K562 (cell line): ENCODE results near the gene FAM83E. TPM values are rescaled to one million over a fixed set of nuclear protein-coding genes. Genes with fewer than 3 reads are reported as not detected.

Experiments used
- PCBP2 ChIP-seq: fragments of 200-400 bp; formaldehyde crosslinking; IDR thresholded peaks from 2 replicates; pipeline ENCODE4 v1.6.1; 2018; ENCODE audit warnings: low read length, low read depth, mild to moderate bottlenecking, moderate library complexity; ENCODE audit not compliant: poor library complexity, severe bottlenecking
- PHF21A ChIP-seq: fragments of 450-650 bp; IDR thresholded peaks from 2 replicates; pipeline ENCODE4 v1.6.1; 2017; ENCODE audit warnings: low read depth, borderline replicate concordance
- RBM25 ChIP-seq: fragments of 200-400 bp; formaldehyde crosslinking; IDR thresholded peaks from 2 replicates; pipeline ENCODE4 v1.6.1; 2018; ENCODE audit warnings: low read length, low read depth, moderate library complexity; ENCODE audit not compliant: severe bottlenecking
- RHOXF2B ChIP-seq: fragments of 250-450 bp; sonication (Bioruptor Pico); conservative IDR thresholded peaks from 2 replicates; pipeline ENCODE4 v1.5.1; 2021
- SAFB2 ChIP-seq: fragments of 200-400 bp; formaldehyde crosslinking; IDR thresholded peaks from 2 replicates; pipeline ENCODE4 v1.6.1; 2018; ENCODE audit warnings: borderline replicate concordance, low read length, low read depth, moderate library complexity; ENCODE audit not compliant: severe bottlenecking
- TAF9B ChIP-seq: fragments of 450-650 bp; IDR thresholded peaks from 2 replicates; pipeline ENCODE4 v1.6.1; 2018; ENCODE audit warnings: mild to moderate bottlenecking; ENCODE audit not compliant: partially characterized antibody
- THRAP3 ChIP-seq: fragments of 450-650 bp; IDR thresholded peaks from 2 replicates; pipeline ENCODE4 v1.6.1; 2016; ENCODE audit warnings: mild to moderate bottlenecking, inconsistent platforms, borderline replicate concordance
- ZBTB17 ChIP-seq: fragments of 450-650 bp; formaldehyde crosslinking; IDR thresholded peaks from 2 replicates; pipeline ENCODE4 v1.4.0; 2020; ENCODE audit warnings: mild to moderate bottlenecking
- ZC3H11A ChIP-seq: IDR thresholded peaks from 2 replicates; pipeline ENCODE4 v1.6.1; 2012; ENCODE audit warnings: low read depth, low read length, improper control_type of control experiment
- ZFP30 ChIP-seq: fragments of 250-450 bp; sonication (Bioruptor Pico); IDR thresholded peaks from 2 replicates; pipeline ENCODE4 v1.8.0; 2022; ENCODE audit warnings: moderate library complexity, mild to moderate bottlenecking, inconsistent platforms, borderline replicate concordance
- ZKSCAN3 ChIP-seq: fragments of 250-450 bp; sonication (Bioruptor Pico); IDR thresholded peaks from 2 replicates; pipeline ENCODE4 v1.4.0; 2020
- ZKSCAN8 ChIP-seq: fragments of 200-800 bp; sonication (Bioruptor generic); IDR thresholded peaks from 2 replicates; pipeline ENCODE4 v1.6.1; 2016; ENCODE audit warnings: missing genetic modification characterization, missing compliant biosample characterization
- ZNF253 ChIP-seq: fragments of 250-450 bp; sonication (Bioruptor Pico); conservative IDR thresholded peaks from 2 replicates; pipeline ENCODE4 v1.6.1; 2021; ENCODE audit warnings: mild to moderate bottlenecking
- ZNF347 ChIP-seq: fragments of 450-650 bp; formaldehyde crosslinking; IDR thresholded peaks from 2 replicates; pipeline ENCODE4 v1.4.0; 2020; ENCODE audit warnings: low read depth, mild to moderate bottlenecking, moderate library complexity
- polyA plus RNA-seq, 8 experiments: library from polyadenylated mRNA; depleted of rRNA in 4 of 8; stranded (reverse) in 5 of 8; unstranded in 3 of 8; fragments of >200 nt; fragmentation: Nextera tagmentation in 2 of 8; fragmentation: Illumina TruSeq in 1 of 8; extraction: Ambion mirVana in 2 of 8; extraction: Trizol in 1 of 8; gene quantifications; 2 replicates each; pipeline versions ENCODE4 v1.2.1 to v1.2.3, GENCODE V29; 2011 to 2014; ENCODE audit warnings: inconsistent platforms in 1 of 8, missing spikeins in 1 of 8
- total RNA-seq, 7 experiments: library from RNA; depleted of rRNA in 6 of 7; stranded (reverse); fragments of >200 nt in 6 of 7; fragmentation: Illumina TruSeq in 2 of 7; extraction: Trizol in 2 of 7; gene quantifications; 2 replicates each; pipeline versions ENCODE4 v1.2.1 to v1.2.3, GENCODE V29; 2011 to 2021; ENCODE audit warnings: low replicate concordance in 1 of 7
- TF ChIP-seq, protein P1 (sequence below): fragments of 200-600 bp; sonication (generic); IDR thresholded peaks from one replicate; pipeline ENCODE4 v1.6.1; 2012; ENCODE audit warnings: mild to moderate bottlenecking, low read depth, low read length, inconsistent platforms
- TF ChIP-seq, protein P2 (sequence below): sonication (generic); formaldehyde crosslinking; IDR thresholded peaks from 2 replicates; pipeline ENCODE4 v1.8.0; 2022; ENCODE audit warnings: mild to moderate bottlenecking, missing genetic modification reagents

Gene FAM83E
- total and polyA plus RNA-seq, 9 of the 15 experiments (the other 6 are each of a cell fraction or from before 2014, with no cell fraction given), result 0.15 to 0.87 (median 0.29) TPM; not detected in 4

DNA sequence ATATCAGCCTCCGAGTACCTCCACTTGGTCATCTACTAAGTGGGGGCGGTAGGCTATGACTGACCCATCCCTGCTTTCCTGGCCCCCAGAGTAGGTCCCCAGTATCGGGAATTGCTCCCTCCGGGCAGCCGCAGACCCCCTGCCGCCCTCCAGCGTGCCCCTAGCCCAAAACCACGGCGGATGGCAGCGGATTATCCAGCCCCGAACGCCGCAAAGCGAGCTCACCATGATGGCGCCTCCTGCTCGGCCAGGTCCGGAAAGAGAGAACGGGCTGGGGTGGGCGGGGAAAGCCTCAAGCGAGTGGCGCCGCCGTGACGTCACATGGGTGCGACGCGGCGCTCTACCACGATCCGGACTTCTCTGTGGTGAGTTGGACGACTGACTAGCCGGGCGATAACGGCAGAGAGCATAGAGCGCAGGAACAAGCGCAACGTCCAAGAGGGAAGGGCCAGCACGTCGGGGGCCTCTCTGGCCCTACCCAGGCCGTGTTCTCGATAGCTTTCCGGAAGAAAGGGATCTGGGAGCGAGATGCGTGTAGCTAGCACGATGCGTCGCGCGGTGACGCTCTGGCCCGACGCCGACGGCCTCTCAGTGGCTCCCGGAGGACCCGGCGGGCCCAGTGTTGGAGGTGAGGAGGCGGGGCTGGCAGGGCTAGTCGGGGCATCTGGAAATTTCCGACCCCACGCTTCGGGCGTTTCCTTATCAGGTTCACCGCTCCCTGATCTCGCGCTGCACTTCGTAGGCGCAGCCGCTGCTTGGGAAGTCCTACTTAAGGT, 4.2 kb upstream of the FAM83E start, which contains the start of the genes RPL18 and SPHK2 (continued):
- TF ChIP-seq, protein P1, sequence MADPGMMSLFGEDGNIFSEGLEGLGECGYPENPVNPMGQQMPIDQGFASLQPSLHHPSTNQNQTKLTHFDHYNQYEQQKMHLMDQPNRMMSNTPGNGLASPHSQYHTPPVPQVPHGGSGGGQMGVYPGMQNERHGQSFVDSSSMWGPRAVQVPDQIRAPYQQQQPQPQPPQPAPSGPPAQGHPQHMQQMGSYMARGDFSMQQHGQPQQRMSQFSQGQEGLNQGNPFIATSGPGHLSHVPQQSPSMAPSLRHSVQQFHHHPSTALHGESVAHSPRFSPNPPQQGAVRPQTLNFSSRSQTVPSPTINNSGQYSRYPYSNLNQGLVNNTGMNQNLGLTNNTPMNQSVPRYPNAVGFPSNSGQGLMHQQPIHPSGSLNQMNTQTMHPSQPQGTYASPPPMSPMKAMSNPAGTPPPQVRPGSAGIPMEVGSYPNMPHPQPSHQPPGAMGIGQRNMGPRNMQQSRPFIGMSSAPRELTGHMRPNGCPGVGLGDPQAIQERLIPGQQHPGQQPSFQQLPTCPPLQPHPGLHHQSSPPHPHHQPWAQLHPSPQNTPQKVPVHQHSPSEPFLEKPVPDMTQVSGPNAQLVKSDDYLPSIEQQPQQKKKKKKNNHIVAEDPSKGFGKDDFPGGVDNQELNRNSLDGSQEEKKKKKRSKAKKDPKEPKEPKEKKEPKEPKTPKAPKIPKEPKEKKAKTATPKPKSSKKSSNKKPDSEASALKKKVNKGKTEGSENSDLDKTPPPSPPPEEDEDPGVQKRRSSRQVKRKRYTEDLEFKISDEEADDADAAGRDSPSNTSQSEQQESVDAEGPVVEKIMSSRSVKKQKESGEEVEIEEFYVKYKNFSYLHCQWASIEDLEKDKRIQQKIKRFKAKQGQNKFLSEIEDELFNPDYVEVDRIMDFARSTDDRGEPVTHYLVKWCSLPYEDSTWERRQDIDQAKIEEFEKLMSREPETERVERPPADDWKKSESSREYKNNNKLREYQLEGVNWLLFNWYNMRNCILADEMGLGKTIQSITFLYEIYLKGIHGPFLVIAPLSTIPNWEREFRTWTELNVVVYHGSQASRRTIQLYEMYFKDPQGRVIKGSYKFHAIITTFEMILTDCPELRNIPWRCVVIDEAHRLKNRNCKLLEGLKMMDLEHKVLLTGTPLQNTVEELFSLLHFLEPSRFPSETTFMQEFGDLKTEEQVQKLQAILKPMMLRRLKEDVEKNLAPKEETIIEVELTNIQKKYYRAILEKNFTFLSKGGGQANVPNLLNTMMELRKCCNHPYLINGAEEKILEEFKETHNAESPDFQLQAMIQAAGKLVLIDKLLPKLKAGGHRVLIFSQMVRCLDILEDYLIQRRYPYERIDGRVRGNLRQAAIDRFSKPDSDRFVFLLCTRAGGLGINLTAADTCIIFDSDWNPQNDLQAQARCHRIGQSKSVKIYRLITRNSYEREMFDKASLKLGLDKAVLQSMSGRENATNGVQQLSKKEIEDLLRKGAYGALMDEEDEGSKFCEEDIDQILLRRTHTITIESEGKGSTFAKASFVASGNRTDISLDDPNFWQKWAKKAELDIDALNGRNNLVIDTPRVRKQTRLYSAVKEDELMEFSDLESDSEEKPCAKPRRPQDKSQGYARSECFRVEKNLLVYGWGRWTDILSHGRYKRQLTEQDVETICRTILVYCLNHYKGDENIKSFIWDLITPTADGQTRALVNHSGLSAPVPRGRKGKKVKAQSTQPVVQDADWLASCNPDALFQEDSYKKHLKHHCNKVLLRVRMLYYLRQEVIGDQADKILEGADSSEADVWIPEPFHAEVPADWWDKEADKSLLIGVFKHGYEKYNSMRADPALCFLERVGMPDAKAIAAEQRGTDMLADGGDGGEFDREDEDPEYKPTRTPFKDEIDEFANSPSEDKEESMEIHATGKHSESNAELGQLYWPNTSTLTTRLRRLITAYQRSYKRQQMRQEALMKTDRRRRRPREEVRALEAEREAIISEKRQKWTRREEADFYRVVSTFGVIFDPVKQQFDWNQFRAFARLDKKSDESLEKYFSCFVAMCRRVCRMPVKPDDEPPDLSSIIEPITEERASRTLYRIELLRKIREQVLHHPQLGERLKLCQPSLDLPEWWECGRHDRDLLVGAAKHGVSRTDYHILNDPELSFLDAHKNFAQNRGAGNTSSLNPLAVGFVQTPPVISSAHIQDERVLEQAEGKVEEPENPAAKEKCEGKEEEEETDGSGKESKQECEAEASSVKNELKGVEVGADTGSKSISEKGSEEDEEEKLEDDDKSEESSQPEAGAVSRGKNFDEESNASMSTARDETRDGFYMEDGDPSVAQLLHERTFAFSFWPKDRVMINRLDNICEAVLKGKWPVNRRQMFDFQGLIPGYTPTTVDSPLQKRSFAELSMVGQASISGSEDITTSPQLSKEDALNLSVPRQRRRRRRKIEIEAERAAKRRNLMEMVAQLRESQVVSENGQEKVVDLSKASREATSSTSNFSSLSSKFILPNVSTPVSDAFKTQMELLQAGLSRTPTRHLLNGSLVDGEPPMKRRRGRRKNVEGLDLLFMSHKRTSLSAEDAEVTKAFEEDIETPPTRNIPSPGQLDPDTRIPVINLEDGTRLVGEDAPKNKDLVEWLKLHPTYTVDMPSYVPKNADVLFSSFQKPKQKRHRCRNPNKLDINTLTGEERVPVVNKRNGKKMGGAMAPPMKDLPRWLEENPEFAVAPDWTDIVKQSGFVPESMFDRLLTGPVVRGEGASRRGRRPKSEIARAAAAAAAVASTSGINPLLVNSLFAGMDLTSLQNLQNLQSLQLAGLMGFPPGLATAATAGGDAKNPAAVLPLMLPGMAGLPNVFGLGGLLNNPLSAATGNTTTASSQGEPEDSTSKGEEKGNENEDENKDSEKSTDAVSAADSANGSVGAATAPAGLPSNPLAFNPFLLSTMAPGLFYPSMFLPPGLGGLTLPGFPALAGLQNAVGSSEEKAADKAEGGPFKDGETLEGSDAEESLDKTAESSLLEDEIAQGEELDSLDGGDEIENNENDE, result no peak
- TF ChIP-seq PCBP2 (no peak), RBM25 (no peak), ZFP30 (no peak), RHOXF2B (CRISPR knock-in tag) (no peak), ZKSCAN8 (no peak), ZC3H11A (no peak; the same call in 1 of the 2 replicates), PHF21A (0 out of 2 replicates have a peak, but pooled peaks have one; percentile 38), ZNF347 (CRISPR knock-in tag) (no peak), ZBTB17 (CRISPR knock-in tag) (no peak), ZKSCAN3 (CRISPR knock-in tag) (no peak), TAF9B (peak; percentile 96), THRAP3 (no peak), ZNF253 (CRISPR knock-in tag) (no peak), SAFB2 (no peak)
- TF ChIP-seq, protein P2, sequence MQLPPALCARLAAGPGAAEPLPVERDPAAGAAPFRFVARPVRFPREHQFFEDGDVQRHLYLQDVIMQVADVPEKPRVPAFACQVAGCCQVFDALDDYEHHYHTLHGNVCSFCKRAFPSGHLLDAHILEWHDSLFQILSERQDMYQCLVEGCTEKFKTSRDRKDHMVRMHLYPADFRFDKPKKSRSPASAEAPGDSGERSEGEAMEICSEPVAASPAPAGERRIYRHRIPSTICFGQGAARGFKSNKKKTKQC, result 0 out of 2 replicates have a peak, but pooled peaks have one; percentile 48
